ENCODE measurements around the gene ABCC6. TPM values are rescaled to one million over a fixed set of nuclear protein-coding genes. Genes with fewer than 3 reads are reported as not detected.

ABCC6 gene
- total RNA-seq, 1 donor: 2.6 TPM

DNA sequence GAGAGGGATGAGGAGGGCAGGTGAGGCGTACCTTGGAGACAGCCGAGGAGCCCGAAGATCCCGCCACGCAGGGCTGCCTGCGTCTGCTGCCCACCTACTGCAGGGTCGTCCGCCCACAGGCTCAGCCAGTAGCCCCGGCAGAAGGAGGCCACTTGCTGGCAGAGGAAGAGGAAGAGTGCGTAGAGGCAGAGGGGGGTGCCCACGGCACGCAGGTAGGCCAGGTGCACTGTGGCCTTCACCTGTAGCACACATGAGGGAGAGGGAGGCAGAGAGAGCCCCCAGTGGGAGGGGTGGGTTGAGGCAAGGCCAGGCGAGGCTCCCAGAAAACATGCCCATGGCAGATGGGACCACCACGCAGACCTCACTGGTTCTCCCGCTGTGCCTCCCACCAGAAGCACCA lies 53.7 kb downstream of the ABCC6 start:
- no peak overlapping the region for H3K4me3 ChIP-seq (ENCODE audit: low read depth, low read length)
- DNase-seq (ENCODE audit: low read depth): no peak
- TF ChIP-seq, protein P1, sequence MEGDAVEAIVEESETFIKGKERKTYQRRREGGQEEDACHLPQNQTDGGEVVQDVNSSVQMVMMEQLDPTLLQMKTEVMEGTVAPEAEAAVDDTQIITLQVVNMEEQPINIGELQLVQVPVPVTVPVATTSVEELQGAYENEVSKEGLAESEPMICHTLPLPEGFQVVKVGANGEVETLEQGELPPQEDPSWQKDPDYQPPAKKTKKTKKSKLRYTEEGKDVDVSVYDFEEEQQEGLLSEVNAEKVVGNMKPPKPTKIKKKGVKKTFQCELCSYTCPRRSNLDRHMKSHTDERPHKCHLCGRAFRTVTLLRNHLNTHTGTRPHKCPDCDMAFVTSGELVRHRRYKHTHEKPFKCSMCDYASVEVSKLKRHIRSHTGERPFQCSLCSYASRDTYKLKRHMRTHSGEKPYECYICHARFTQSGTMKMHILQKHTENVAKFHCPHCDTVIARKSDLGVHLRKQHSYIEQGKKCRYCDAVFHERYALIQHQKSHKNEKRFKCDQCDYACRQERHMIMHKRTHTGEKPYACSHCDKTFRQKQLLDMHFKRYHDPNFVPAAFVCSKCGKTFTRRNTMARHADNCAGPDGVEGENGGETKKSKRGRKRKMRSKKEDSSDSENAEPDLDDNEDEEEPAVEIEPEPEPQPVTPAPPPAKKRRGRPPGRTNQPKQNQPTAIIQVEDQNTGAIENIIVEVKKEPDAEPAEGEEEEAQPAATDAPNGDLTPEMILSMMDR (IDR thresholded peaks at IDR 0.05; ENCODE audit: insufficient read depth, low read depth, low read length): no peak

DNA sequence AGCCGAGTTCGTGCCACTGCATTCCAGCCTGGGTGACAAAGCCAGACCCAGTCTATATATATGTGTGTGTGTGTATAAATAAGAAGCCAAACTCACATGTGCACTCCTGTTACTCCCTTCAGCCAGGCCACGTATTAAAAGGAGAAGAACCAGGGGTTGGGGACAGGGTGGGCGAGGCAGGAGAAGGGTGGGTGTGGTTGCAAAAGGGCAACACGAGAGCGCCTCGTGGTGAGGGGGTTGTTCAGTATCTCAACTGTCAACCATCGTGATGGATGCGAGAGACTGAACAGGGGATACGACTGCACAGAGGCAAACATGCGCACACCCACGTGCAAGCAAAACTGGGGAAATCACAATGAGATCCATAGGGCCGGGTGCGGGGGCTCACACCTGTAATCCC lies 54.9 kb downstream of the ABCC6 start:
- no peak for DNase-seq (ENCODE audit: low read depth)
- TF ChIP-seq, protein P1 (IDR thresholded peaks at IDR 0.05; ENCODE audit: insufficient read depth, low read depth, low read length): no peak
- no peak overlapping the region for H3K4me3 ChIP-seq (ENCODE audit: low read depth, low read length)

DNA sequence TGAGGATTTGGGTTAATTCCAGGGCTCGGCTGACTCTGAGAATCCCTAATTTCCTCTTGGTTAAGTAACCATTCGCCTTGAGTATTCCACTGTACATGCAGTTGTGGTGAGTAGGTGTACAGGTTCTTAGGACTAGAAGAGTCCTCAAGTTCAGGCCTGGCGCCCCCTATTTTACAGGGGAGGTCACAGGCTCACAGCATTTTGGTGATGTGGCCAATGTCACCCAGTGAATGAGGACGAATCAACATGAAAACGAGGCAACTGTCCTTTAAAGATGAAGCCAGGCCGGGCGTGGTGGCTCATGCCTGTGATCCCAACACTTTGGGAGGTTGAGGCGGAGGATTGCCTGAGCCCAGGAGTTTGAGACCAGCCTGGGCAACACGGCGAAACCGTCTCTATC lies 55.4 kb downstream of the ABCC6 start:
- TF ChIP-seq, protein P1 (IDR thresholded peaks at IDR 0.05; ENCODE audit: insufficient read depth, low read depth, low read length): no peak
- DNase-seq (ENCODE audit: low read depth): no peak
- no peak overlapping the region for H3K4me3 ChIP-seq (ENCODE audit: low read depth, low read length)

DNA sequence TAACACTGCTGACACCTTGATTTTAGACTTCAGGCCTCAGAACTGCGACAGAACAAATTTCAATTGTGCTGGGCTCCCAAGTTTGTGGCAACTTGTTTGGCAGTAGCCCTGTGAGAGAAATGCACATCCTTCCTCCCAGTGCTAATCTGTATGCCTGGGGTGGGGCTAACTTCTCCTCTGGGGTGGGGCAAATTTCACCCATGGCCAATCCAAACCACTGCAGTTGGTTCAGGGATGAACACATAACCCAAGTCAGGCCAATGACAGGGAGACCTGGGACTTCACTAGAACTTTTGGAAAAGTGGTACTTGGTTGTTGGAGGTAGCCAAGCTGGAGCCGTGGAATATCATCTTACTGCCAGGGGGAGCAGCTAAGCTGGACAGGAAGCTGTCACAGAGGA lies 56.3 kb downstream of the ABCC6 start:
- no peak for DNase-seq (ENCODE audit: low read depth)
- H3K4me3 ChIP-seq (ENCODE audit: low read depth, low read length): no peak overlapping the region
- TF ChIP-seq, protein P1 (IDR thresholded peaks at IDR 0.05; ENCODE audit: insufficient read depth, low read depth, low read length): no peak

DNA sequence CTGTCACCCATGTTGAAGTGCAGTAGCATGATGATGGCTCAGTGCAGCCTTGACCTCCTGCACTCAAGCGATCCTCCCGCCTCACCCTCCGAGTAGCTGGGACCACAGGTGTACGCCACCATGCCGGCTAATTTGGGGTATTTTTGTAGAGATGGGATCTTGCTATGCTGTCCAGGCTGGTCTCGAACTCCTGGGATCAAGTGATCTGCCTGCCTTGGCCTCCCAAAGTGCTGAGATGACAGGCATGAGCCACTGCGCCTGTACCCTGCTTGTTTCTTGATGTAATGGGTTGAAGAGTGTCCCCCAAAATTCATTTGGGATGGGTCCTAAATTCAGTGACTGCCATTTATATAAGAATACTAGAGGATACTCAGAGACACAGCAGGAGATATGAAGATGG lies 57.2 kb downstream of the ABCC6 start:
- H3K4me3 ChIP-seq (ENCODE audit: low read depth, low read length): no peak overlapping the region
- TF ChIP-seq, protein P1 (IDR thresholded peaks at IDR 0.05; ENCODE audit: insufficient read depth, low read depth, low read length): no peak
- no peak for DNase-seq (ENCODE audit: low read depth)

DNA sequence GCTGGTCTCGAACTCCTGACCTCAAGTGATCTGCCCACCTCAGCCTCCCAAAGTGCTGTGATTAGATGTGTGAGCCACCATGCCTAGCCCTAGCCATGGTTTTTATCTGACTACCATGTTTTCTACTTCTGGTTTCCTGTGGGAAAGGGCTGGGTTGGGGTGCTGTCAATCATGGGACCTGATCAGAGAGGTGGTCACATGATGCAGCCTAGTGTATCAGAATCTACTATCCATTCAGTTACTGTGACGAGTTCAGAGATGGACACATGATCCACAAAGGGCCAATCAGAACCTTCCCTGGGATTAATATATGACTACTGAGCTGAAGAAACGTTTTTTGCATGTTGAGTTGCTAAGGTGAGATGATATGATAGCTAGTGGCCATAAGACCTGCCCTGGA lies 59.1 kb downstream of the ABCC6 start:
- no peak for DNase-seq (ENCODE audit: low read depth)
- TF ChIP-seq, protein P1 (IDR thresholded peaks at IDR 0.05; ENCODE audit: insufficient read depth, low read depth, low read length): no peak
- H3K4me3 ChIP-seq (ENCODE audit: low read depth, low read length): no peak overlapping the region

DNA sequence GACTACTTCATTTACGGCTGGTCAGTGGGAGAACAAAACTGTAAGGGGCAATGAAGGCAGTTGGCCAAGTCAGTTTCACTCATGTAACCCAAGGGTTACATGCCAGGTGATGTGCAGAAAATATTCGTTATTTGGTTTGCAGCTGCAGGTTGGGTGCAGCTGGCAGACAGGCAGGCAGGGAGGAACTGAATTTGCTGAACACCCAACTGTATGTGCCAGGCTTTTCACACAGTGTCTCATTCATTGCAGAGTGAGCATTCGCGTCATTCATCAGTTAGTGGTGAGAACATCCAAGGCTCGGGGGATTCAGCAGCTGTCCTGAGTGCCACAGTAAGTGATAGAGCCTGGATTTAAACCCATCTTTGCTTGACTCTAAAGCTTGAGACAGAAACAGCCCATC lies 59.7 kb downstream of the ABCC6 start:
- TF ChIP-seq, protein P1 (IDR thresholded peaks at IDR 0.05; ENCODE audit: insufficient read depth, low read depth, low read length): no peak
- no peak for DNase-seq (ENCODE audit: low read depth)
- no peak overlapping the region for H3K4me3 ChIP-seq (ENCODE audit: low read depth, low read length)

Data from fibroblast of villous mesenchyme (primary cell).